GM21737 (cell line): ENCODE data around the gene WLS.

Source experiments
- ATAC-seq: cut with Tn5 transposase; IDR thresholded peaks from one replicate; pipeline ENCODE4 v1.9.1; 2021; ENCODE audit warnings: mild to moderate bottlenecking, moderate library complexity; ENCODE audit not compliant: unreplicated experiment

Gene WLS

DNA sequence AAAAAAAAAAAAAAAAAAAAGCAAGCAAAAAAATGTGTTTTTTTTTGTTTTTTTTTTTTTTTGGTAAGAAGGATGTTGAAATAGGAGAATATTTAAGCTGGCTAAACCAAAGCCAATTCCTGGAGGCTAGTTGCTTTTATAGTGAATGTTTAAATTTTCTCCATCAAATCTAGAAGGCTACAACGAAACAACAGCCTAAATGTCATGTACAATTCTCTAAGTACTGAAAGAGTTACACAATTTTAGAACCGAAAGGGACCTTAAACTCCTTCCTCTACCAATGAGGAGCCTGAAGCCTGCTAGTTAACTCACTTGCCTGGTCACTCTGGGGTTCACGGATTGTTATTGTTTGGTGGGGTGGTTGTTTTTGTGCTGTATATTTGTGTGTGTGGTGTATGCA is 3.5 kb downstream of the WLS start:
- ATAC-seq, result no peak

DNA sequence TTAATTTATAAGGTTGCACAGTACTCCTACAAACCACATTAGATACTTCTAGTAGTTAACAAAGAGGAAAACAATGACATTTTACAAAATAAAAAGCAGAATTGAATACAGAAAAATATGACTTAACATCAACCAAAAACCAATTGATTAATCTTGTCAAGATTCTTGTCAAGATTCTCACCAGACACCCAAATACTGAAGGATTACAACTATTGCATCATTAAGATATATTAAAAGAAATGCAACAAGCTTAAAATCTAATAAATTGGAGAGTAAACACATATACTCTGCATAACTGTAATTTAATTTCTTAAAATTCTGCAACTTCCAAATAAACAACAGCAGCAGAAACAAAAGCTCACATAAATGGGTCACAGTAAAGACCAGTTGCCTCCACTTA is 4.7 kb downstream of the WLS start:
- no peak for ATAC-seq

DNA sequence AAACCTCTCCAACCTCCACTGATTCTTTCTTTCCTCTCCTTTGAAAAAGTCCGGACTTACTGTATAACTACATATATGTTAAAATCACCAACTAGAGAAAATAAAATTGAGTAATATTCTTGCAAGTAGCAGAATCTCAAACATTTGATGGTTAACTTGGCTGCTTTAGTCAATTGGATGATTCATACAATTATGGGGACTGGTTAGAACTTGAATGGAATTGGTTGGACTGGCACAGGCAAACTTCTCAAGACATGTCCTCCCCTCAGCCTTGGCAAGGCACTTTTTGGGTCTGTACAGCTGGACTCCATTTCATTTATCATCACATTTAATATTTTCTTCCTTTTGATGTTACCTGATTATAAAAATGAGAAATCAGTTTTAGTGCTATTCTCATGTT is 6.5 kb downstream of the WLS start:
- no peak for ATAC-seq

DNA sequence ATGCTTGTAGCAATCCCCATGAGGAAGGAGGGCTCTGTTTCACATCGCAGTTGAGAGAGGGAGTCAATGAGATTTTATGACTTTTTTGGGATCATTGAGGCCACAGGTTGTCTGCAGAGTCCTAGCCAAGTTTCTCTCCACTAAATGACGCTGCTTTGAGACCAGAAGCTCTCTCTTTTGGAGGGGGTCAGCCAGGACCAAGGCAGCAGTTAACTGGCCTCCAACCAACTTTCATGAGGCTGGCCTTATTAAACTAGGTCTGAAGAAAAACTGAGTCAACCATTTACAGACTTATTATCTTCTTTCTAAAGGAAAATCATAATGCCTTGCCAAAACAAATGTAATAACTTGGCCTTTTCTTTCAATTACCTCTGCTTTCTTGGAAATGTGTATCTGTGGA is 8.6 kb downstream of the WLS start:
- ATAC-seq, result no peak

DNA sequence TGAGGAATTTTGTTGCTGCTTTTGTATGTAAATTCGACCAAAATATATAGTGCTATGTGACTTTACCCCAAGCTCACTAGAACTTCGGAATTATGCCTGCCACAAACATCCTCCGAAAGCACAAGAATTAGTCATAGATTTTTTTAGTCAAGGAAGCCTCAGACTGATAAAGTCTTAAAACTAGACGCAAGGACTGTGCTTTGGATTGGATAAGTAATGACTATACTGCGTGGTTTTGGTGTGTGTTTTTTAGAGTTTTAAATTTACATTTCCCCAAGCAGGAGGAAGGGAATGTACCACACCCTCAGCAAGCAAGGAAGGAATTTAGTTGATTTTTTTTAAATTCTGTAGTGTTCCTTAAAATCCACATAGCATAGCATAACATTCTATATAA is 10.3 kb downstream of the WLS start:
- ATAC-seq, result no peak

DNA sequence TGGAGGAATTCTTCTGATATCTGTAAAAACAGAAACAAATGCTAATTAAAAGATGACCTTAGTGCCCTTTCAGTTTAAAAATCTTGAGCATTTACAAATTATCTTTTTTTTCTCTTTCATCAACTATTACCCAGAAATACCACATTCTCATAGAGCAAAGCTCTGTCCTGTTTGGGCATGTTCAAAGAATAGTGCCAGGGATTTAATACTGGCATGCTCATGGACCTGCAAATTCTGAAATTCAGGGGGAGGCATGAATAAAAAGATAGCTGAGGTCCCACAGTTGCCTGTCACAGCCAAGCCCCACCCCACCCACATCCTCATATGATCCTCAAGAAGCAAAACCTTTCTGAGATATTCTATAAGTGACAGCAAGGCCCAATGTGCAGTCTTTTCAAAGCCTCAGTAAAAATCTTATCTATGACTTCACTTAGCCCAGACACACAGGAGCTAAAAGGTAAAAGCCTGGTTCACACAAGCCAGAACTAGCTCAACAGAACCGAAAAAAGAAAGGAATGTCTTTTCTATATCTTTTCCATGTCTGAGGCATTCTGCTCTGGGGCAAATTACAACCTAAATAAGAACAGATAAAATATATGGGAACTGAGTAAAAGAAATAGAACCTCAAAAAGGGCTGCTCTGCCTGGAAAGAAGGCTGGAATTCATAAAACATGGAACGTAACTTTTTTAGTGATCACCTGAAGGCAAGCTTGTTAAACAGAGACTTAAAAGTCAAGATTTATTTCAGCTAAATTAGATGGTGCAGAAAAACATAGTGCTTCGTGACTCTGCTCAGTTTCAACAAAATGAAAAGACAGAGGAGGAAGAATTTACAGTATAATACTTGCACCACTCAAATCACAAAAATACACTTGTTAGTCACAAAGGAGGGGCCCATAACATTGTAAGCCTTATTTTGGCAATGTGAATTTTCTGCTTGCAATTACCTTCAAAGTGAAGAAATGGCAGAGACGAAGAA is 11.0 kb downstream of the WLS start:
- ATAC-seq, result no peak

DNA sequence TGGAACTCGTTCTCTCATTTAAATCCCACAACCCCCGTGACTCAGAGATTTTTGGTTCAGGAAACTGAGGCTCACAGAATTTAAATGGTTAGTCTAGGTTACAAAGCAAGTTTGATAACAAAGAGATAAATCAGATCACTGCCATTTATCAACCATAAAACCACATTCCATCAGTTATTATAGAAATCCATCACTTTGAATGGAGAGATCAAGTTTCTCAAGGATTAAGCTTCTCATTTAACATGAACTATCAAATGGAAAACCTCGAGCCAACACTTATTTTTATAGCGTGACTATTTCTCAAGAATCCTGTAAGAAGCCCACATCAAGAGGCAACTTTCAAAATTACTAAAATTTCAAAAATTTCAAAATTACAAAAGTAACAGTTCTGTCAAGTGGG is 11.9 kb downstream of the WLS start:
- no peak for ATAC-seq

DNA sequence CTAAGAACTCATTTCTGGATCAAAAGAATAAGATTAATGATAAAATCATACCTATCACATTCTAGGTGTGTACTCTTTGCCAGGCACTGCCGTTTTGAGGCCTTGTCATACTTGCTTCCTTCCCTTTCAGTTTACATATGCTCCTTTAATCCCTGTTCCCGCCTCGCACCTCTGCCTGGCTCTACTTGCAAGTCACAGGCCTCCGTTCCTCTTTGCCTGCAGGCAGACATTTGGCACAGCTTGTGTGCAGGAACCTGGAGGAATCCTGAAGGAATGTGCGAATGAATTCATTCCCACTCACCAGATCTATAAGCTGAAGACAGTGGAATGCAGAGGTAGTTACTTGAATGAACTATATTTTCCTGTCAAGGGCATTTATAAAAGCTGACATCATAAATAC is 13.8 kb downstream of the WLS start:
- no peak for ATAC-seq

DNA sequence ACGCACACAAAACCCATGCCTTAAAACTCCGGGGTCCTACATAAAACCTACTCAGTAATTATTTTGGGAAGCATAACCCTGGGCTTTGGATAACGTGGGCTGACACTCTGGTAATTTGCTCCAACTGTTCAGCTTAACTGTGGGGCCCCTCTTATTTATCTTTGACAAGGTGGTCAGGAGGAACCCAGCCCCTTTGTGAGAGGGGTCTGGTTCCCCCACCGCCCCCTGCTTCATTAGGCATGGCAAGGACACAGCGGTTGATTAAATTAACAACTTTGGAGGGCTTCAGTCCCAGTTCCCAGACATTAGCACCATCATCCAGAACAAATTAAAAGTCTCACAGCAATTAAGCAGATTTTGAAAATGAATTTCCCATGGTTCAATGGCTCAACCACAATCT is 14.7 kb downstream of the WLS start:
- ATAC-seq, result no peak

DNA sequence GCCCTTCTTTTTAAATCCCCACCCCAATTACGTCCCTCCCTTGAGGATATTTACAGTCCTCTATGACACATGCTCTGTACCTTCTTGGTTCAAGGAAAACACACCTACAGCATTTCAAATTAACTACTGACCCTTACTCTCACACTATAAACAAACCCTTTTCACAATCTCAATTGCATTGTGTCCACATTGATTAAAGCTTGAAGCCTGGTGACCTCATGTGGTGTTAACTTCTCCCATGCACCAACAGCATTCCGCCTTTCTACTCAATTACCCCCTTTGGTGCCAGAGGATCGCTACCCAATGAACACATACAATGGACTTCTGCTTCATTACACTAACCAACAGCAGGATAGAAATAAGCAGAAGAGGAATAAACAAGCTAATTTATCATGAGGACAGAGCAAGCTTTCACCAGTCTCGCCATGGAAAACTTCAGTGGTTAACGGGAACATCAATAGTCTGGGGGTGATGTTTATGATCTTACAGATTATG is 15.2 kb downstream of the WLS start:
- no peak for ATAC-seq

DNA sequence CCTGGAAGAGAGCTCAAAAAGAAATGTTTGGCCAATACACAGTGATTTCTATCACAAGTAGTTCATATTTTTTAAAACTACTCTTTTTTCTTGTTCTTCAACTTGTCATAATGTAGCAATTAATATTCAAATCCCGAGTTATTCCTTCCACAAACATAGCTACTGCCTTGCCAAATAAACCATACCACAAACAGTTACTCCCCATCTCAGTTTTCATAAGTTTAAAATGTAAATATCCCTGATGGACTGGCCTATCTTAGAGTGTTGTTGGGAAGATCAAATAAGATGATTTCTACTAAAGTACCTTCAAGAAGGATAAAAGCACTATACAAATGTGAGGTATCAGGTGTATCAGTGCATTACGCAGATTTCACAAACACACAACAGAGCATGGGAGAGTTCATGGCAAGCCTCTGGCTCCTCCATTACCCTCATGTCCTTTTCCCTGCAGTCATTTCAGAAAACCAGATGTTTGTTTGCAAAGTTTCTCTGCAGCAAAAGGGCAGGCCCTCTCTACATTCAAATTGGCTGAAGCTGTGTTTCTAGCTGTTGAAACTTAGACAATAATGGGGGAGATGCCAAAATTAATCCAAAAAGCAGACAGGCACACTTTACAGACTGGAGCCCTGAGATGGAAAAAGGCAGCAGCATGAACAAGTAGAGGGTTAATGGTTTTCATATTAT is 16.1 kb downstream of the WLS start:
- ATAC-seq, result no peak

DNA sequence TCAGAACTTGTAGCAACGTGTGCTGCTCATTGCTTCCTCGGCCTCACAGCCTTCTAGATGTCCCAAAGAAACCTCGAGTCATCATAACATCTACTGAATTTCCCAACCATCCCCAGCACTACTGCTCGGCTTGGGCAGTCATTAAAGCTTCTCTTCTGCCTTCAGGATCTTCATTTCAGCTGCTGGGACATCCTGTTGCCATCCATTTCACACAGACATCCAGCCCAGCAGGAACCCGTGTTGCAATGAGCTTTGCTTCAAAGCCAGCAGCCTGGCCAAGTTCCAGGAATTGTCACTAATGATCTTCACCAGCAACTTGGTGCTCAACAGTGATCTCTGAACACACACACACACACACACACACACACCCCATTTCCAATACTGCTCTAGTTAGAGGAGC is 18.5 kb downstream of the WLS start:
- no peak for ATAC-seq

DNA sequence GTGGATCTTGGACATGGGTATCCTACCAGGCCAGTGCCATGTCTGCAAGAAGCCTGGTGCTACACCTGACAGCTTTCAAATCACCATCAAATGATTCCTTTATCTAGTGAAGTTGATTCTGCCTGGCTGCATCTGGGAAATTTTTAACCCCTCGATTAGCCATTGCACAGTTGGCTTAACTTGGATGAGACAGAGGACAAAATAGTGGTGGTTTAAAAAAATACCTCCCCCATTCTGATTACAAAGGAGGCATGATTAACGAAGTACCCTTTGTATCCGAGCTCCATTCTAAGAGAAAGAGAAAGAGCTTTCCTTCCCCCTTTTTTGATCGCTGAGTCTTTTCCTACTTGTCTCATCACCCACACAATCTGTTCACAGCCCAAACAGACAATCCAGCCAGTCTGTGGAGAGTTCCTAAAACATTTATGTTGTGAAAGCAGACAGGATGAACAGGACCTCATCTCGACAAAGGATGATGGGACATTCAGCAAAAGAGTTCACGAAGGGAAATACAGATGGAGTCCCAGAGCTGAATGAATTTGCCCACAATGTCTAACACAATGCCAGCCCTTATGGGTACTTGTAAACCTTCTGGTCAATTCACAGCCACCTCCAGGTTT is 20.5 kb downstream of the WLS start:
- no peak for ATAC-seq

DNA sequence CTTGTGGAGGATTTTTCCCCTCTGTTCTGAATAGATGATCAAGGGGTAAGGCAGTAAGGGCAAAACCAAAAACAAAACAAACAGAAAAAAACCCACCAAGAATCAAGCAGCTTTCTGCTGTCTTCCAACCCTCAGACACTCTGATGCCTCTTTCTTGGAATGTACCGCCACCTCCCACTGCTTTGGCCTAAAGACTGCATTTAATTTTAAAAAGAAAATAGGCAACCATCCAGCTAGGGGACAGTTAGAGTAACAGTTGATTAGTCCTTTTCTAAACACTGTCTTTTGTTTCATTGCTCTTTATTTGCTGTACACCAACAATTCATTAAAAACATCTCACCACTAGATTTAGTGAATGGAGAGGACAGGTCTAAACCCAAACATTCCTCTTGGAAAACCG is 21.5 kb downstream of the WLS start:
- no peak for ATAC-seq

DNA sequence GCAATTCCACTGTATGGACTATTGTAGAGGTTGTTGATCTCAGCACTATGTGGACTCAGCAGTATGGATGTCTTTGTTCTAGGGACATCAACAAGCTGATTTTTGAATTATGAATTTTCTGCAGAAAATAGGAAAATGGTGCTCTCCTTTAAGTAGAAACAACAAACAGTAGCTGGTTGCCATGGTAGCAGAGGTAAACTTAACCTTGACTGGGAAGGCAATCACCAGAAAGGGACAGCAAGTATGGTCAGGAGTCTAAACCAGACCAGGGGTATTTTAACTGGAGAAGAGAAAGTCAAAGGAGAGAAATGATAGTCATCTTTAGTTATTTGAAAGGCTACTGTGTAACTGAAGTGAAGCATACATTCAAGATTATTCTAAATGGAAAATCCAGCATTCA is 22.3 kb downstream of the WLS start:
- ATAC-seq, result no peak

DNA sequence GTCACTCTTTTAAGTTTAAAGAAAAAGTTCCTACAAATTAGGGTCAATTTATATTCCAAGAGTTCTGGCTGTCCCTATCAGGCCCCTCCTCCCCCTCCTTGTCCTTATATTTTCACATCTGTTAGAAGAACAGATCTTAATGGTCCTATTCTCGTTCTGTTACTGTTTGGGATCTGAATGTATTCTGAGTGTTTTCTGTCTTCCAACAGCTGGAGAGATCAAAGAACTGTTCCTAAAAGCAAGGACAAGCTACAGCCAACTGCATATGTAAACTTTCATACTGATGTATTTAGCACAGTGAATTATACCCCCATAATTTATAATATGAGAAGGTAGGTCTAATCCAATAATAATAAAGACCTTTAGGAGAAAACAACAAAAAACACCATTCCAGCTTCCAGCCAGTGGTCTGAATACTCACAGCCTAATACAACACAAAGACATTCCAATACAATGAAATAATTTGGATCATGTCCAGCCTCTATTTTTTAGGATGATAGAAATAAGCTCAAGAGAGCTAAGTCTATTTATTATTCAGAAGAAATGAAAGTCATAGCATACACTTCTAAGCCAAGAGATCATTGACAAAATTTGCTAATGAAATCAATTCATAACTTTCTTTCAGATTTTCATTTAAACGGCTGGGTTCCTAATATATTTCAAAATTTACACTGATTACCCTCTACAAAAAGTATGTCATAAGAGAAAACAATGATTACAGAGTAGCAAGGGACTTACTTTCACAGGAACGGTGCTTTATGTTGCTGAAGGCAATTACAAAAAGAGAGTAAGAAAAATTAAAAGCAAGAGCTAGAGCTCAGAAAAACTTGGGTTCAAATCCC is 25.3 kb downstream of the WLS start:
- no peak for ATAC-seq

DNA sequence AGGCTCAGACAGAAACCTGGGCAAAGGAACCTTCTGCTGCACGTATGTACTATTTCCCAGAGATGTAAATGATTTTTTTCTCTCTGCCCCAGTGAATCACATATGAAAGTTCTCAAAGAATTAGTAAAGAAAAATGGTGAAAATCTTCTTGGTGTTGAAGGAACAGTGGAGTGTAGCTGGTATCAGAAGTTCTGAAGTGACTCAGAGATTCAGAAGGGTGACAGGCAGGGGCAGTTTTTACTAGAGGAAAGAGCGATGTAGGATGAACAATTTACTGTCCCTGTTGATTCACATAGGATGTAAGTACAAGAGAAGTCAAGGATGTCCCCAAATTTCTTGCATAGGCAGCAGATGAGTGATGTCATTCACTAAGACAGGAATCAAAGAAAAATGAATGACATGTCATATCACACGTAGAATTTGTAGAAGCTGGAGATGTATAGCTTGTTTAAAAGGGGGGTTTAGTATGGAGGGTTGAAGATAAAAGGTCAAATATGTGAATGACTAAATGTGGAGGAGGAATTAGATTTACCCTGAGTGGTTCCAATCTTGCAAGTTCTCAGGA is 26.4 kb downstream of the WLS start:
- ATAC-seq, result no peak

DNA sequence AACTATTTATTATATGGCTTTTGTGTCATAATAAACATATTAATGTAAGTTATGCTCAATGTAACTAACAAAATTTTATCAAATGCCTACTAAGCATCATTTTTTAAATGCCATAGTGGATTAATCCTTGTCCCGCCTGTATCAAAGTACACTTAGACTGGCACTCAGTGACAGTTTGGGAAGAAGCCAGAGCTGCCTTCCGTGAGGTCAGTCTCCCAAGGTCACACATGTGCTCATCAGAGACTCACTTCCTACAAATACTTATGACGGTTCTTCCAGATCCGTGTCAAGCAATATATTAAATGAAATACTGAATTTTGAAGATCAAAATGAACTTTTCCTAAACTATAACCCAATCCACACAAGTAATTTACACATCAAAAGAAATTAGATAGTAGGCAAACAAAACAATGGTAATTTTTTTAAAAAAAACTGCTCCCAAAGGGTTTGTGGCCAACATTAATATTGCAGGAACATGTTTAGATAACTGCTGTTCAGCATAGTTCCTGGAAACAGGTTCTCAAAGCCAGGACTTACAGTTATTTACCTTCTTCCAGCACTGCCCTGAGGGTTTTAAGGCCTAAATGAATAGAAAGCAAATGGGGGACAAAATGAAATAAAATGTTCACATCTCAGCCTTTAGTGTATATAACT is 27.2 kb downstream of the WLS start:
- ATAC-seq, result no peak

DNA sequence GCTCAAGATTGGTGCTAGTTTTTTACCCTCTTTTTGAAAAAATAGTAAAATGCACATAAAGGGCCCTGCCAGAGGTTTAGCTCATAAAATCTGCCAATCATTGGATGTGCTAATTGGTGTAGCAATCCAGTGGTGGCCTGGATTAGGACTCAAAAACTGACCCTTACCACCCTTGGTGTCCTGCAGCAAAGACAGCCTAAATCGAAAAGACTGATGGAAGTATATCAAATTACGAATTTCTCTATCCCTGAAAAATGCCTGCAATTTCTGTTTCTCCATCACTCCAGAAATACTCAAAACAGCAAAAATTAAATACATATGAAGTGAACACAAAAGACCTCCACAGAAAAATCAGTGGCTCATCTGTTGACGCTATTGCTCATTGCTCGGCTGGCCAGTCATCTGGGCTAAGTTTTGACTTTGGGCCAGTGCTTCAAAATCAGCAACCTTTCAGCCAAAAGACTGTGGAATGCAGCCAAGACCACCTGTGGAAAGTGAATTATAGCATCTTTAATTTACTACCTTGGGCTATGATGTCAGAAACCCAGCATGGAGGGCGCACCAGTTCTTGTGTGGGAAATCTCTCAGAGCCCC is 30.0 kb downstream of the WLS start:
- no peak for ATAC-seq
